Peyer's patch (tissue), 4 donors: ENCODE results near the gene NPHS2. TPM values are rescaled to one million over a fixed set of nuclear protein-coding genes. Genes with fewer than 3 reads are reported as not detected.
A peak's percentile ranks its signal among the peaks of the same experiment; 100 is the strongest.
"Not testable (repeated sequence)": the region's sequence is repeated elsewhere in the genome, so short reads cannot be mapped to it uniquely, and the experiment has no call there.

Experiments used
- DNase-seq, 3 donors: peaks; one replicate each; pipeline ENCODE4 v3.0.0-alpha.2; 2017 to 2019
- H3K27ac ChIP-seq, 4 donors: fragments of 200-600 bp; sonication (generic); one replicate each; pipeline ENCODE4 v1.5.1; 2016 to 2019
- H3K27me3 ChIP-seq, 2 donors: fragments of 200-600 bp; sonication (generic); one replicate each; pipeline ENCODE4 v1.5.1; 2019
- H3K36me3 ChIP-seq, 3 donors: fragments of 200-600 bp; sonication (generic); one replicate each; pipeline ENCODE4 v1.5.1; 2016 to 2019
- H3K4me1 ChIP-seq, 4 donors: fragments of 200-600 bp; sonication (generic); one replicate each; pipeline ENCODE4 v1.5.1; 2016 to 2019
- H3K4me3 ChIP-seq, 4 donors: fragments of 200-600 bp; sonication (generic); 1 replicate in 3 of 4; 2 replicates in 1 of 4; pipeline ENCODE4 v1.5.1; 2016 to 2019; ENCODE audit warnings: mild to moderate bottlenecking in 1 of 4
- H3K9me3 ChIP-seq, 4 donors: fragments of 200-600 bp; sonication (generic); one replicate each; pipeline ENCODE4 v1.5.1; 2016 to 2019; ENCODE audit warnings: mild to moderate bottlenecking in 1 of 4
- POLR2A ChIP-seq, 2 donors: fragments of 450-650 bp; IDR thresholded peaks; one replicate each; pipeline ENCODE4 v1.5.1; 2017; ENCODE audit warnings: antibody characterized with exemption in 2 of 2, mild to moderate bottlenecking in 2 of 2, moderate library complexity in 2 of 2
- total RNA-seq, 4 donors: library from RNA; depleted of rRNA; stranded (reverse); fragments of >200 nt; gene quantifications; one replicate each; pipeline ENCODE4 v1.1.0, GENCODE V29; 2016
- TF ChIP-seq, protein P1 (sequence below), 6 experiments: fragments of 450-650 bp in 4 of 6; fragments of 200-600 bp in 2 of 6; sonication (generic) in 1 of 6; IDR thresholded peaks; one replicate each; pipeline ENCODE4 v1.5.1; 2017 to 2019; ENCODE audit warnings: antibody characterized with exemption in 6 of 6, mild to moderate bottlenecking in 3 of 6, moderate library complexity in 1 of 6

NPHS2 gene
- total RNA-seq, 4 donors from 2014 or later: not detected

DNA sequence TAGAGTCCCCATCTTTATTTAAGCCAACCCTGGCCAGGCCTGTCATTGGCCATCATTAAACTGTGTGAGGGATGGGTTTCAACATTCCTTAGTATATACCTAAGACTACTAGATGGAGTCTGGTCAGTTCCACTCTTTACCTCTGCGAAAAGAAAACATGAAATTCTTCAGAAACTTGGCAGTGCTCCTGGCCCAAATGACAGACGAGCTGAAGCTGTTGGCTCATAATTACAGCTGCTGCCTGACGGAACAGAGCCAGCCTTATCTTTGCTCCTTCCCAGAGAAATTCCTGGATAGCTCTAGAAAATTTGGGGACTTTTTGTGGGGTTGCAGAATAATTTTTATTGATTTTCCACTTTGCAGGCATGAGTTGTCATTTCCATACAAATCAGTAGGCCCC, 30.4 kb downstream of the NPHS2 start:
- Histone ChIP-seq H3K4me1 (no peaks in the 10 kb centered on the region), H3K27me3 (no peaks in the 10 kb centered on the region), H3K36me3 (no peaks in the 10 kb centered on the region), H3K27ac (no peak overlapping the region), H3K4me3 (no peak overlapping the region), H3K9me3 (no peaks in the 10 kb centered on the region)
- DNase-seq: no peak
- TF ChIP-seq, protein P1, sequence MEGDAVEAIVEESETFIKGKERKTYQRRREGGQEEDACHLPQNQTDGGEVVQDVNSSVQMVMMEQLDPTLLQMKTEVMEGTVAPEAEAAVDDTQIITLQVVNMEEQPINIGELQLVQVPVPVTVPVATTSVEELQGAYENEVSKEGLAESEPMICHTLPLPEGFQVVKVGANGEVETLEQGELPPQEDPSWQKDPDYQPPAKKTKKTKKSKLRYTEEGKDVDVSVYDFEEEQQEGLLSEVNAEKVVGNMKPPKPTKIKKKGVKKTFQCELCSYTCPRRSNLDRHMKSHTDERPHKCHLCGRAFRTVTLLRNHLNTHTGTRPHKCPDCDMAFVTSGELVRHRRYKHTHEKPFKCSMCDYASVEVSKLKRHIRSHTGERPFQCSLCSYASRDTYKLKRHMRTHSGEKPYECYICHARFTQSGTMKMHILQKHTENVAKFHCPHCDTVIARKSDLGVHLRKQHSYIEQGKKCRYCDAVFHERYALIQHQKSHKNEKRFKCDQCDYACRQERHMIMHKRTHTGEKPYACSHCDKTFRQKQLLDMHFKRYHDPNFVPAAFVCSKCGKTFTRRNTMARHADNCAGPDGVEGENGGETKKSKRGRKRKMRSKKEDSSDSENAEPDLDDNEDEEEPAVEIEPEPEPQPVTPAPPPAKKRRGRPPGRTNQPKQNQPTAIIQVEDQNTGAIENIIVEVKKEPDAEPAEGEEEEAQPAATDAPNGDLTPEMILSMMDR (IDR thresholded peaks at IDR 0.05): no peak
- no peak for TF ChIP-seq POLR2A (IDR thresholded peaks at IDR 0.05)

DNA sequence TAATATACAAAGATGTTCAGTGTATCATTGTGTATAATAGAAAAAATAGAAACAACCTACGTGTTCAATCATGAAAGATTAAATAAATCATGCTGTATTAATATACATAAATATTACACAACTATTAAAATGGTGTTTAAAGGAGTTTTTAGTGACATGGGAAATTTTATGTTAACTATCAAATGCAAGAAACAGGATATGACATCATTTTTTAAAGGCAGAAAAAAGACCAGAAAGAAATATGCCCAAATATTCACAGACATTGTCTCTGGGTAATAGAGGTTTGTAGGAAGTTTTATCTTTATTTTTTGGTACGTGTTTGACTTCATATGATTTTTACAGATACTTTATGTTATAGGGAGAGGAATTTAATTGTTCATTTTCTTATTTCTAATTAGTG, 34.0 kb downstream of the NPHS2 start:
- H3K9me3 ChIP-seq: no peaks in the 10 kb centered on the region
- H3K27me3 ChIP-seq: no peaks in the 10 kb centered on the region
- no peaks in the 10 kb centered on the region for H3K36me3 ChIP-seq
- H3K27ac ChIP-seq: no peak overlapping the region
- TF ChIP-seq, protein P1 (IDR thresholded peaks at IDR 0.05): no peak
- no peak for TF ChIP-seq POLR2A (IDR thresholded peaks at IDR 0.05)
- no peak overlapping the region for H3K4me3 ChIP-seq
- DNase-seq: no peak
- no peaks in the 10 kb centered on the region for H3K4me1 ChIP-seq

DNA sequence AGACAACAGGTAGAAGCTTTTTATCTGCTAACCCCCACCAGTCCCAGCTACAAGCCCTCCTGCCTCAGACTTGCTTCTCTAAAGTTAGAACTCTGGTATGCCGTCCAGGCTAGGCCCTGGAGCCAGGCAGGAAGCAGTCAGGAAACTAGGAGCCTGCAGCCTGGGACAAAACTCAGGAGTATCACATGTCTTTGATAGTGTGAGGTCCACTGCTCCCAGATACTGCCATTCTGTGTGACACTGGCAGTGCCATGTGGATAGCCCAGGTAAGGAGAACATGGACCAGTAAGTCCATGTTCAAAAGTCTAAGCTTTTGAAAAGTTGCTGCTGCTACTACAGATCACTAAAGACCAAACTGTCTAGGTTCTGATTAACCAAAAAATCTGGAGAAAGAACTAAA, 45.4 kb downstream of the NPHS2 start:
- no peak for TF ChIP-seq POLR2A (IDR thresholded peaks at IDR 0.05)
- TF ChIP-seq, protein P1 (IDR thresholded peaks at IDR 0.05): no peak
- H3K9me3 ChIP-seq: no peaks in the 10 kb centered on the region
- no peaks in the 10 kb centered on the region for H3K36me3 ChIP-seq
- no peak for DNase-seq
- H3K27ac ChIP-seq: no peak overlapping the region
- H3K4me3 ChIP-seq: no peak overlapping the region
- no peaks in the 10 kb centered on the region for H3K4me1 ChIP-seq
- no peaks in the 10 kb centered on the region for H3K27me3 ChIP-seq

DNA sequence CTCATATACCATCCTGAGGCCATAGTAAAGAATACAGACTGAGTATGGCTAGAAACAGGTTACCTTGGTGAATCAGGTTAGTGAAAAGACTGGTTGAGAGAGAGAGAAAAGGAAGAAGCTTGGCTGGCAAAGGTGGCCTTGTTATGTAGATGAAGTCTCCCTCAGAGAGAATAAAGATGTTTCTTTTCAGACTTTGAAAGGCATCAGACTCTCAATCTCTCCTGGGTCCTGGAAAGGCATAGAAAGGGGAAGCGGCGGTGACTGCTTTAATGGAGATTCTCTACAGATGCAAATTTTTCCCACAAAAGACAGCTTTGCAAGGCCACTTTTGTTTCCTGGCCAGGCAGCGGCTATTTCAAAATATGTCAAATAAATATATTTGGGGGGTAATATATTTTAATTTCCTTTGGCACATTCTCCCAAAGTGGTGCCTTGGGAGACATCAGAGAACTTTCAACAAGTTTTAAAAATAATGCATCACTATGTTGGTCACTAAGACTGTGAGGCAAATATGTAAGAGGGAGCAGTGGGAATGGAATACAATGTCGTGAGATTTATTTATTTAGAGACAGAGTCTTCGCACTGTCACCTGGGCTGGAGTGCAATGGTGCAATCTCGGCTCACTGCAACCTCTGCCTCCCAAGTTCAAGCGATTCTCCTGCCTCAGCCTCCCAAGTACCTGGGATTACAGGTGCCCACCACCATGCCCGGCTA, 46.1 kb downstream of the NPHS2 start:
- no peak for TF ChIP-seq POLR2A (IDR thresholded peaks at IDR 0.05)
- TF ChIP-seq, protein P1 (IDR thresholded peaks at IDR 0.05): no peak
- no peak for DNase-seq
- no peaks in the 10 kb centered on the region for H3K36me3 ChIP-seq
- no peak overlapping the region for H3K4me3 ChIP-seq
- H3K4me1 ChIP-seq: no peaks in the 10 kb centered on the region
- no peaks in the 10 kb centered on the region for H3K27me3 ChIP-seq
- H3K9me3 ChIP-seq: no peaks in the 10 kb centered on the region
- H3K27ac ChIP-seq: no peak overlapping the region

DNA sequence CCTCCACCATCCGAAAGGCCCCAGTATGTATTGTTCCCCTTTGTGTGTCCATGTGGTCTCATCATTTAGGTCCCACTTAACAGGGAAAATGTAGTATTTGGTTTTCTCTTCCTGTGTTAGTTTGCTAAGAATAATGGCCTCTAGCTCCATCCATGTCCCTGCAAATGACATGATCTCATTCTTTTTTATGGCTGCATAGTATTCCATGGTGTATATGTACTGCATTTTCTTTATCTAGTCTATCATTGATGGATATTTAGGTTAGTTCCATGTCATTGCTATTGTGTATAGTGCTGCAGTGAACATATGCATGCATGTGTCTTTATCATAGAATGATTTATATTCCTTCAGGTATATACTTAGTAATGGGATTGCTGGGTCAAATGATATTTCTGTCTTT, 57.2 kb downstream of the NPHS2 start:
- H3K9me3 ChIP-seq, H3K36me3 ChIP-seq, H3K27ac ChIP-seq, H3K27me3 ChIP-seq, DNase-seq, H3K4me3 ChIP-seq, H3K4me1 ChIP-seq: not testable (repeated sequence)

DNA sequence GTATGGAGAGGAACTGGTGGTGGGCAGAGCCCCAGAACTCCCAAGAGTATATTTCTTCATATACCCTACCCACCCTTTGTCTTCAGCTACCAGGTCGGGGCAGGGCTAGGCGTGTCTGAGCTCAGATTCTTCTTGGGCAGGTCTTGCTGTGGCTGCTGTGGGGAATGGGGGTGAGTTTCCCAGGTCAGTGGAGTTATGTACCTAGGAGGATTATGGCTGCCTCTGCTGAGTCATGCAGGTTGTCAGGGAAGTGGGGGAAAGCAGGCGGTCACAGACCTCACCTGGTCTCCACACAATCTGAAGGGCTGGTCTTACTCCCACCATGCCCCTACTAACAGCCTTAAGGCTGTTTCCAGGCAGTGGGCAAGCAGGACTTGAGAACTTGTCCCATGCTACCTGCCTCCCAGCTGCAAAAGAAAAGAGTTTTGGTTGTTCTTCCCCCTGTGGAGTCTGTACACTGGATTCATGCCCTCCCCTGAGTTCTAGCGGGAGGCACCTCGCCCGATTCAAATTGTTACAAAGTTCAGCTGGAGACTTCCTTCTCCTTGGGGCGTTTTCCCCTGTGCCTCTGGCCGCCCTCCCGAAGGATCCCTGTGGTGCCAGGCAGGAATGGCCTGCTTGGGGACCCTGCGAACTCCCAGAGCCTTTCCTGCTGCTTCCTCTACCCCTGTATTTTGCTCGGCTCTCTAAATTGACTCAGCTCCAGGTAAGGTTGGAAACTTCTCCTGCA, 58.6 kb downstream of the NPHS2 start:
- peak in 1 of 3 donors; percentile 51 for DNase-seq
- Histone ChIP-seq H3K36me3 (no peaks in the 10 kb centered on the region), H3K9me3 (no peaks in the 10 kb centered on the region), H3K4me1 (no peaks in the 10 kb centered on the region), H3K4me3 (no peak overlapping the region), H3K27ac (no peak overlapping the region), H3K27me3 (no peaks in the 10 kb centered on the region)
- no peak for TF ChIP-seq POLR2A (IDR thresholded peaks at IDR 0.05)
- TF ChIP-seq, protein P1 (IDR thresholded peaks at IDR 0.05): no peak
